Measurements from ENCODE around the gene TFF1.

TFF1 gene

DNA sequence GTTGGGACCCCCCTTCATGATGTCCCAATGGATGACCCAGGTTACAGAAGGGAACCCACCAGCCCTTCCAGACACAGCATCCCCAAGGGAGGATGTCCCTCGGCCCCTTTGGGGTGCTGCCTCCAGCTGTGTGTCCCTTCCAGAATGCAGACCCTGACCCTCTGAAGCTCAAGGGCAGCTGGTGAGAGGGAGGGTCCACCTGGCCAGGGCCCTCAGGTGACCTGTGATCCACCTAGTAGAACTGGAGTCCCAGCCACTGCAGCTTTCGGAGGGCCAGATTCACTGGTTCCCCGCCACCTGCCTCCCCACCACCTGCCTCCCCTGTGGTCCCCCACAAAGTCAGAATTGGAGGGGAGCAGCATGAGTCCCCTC lies 9.6 kb upstream of the TFF1 start:
- H3K27ac ChIP-seq, result no peak overlapping the region
- TF ChIP-seq ZFX (IDR thresholded peaks at IDR 0.05; ENCODE audit: borderline replicate concordance), result no peak
- TF ChIP-seq, protein P1, sequence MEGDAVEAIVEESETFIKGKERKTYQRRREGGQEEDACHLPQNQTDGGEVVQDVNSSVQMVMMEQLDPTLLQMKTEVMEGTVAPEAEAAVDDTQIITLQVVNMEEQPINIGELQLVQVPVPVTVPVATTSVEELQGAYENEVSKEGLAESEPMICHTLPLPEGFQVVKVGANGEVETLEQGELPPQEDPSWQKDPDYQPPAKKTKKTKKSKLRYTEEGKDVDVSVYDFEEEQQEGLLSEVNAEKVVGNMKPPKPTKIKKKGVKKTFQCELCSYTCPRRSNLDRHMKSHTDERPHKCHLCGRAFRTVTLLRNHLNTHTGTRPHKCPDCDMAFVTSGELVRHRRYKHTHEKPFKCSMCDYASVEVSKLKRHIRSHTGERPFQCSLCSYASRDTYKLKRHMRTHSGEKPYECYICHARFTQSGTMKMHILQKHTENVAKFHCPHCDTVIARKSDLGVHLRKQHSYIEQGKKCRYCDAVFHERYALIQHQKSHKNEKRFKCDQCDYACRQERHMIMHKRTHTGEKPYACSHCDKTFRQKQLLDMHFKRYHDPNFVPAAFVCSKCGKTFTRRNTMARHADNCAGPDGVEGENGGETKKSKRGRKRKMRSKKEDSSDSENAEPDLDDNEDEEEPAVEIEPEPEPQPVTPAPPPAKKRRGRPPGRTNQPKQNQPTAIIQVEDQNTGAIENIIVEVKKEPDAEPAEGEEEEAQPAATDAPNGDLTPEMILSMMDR (IDR thresholded peaks at IDR 0.05), result no peak

DNA sequence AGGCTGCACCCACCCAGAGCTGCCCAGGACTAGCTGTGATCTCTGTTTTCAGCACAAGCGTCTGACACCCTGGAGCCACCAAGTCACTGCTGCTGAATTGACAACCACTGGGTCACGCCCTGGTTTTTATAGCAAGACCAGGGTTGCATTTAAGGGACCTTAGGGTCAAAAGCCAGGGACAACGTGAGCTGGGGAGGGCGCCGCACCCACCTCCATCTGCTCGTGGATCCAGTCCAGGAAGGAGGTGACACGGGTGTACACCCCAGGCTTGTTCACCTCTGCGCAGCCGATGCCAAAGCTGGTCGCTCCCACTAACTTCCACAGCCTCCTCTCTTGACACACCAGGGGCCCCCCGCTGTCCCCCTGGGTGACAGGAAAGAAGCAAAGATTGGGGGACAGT lies 9.2 kb upstream of the TFF1 start:
- TF ChIP-seq, protein P1 (IDR thresholded peaks at IDR 0.05), result no peak
- TF ChIP-seq ZFX (IDR thresholded peaks at IDR 0.05; ENCODE audit: borderline replicate concordance), result no peak
- no peak overlapping the region for H3K27ac ChIP-seq

DNA sequence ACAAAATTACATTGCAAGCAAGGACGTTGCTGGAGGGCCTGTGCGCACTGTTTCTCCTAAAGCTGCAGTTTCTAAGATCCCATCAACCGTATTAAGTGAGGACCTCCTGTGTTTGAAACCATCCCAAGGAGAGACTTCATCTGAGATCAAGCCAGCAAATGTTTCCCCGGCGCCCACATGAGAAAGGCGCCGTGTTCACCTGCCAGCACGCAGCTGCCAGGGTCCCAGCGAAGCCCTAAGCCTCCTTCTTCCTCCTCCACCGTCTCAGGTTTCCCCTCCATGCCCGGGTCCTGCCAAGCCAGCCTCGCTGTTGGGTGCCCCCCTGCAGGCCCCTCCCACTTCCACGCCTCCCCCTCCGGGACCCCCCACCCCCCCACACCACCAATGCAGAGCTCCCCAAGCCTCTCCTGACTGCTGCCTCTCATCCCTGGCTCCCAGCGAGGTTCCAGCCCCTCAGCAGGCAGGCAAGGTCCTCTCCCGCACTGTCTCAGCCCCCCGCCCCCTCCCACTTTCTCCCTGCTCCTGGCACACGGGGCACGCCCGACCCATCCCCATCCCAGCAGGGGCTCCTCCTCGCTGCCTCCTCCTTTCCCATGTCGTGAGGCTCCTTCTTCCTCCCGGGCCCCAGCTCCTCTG lies 8.6 kb upstream of the TFF1 start:
- H3K27ac ChIP-seq, result no peak overlapping the region
- TF ChIP-seq, protein P1 (IDR thresholded peaks at IDR 0.05), result no peak
- TF ChIP-seq ZFX (IDR thresholded peaks at IDR 0.05; ENCODE audit: borderline replicate concordance), result no peak

DNA sequence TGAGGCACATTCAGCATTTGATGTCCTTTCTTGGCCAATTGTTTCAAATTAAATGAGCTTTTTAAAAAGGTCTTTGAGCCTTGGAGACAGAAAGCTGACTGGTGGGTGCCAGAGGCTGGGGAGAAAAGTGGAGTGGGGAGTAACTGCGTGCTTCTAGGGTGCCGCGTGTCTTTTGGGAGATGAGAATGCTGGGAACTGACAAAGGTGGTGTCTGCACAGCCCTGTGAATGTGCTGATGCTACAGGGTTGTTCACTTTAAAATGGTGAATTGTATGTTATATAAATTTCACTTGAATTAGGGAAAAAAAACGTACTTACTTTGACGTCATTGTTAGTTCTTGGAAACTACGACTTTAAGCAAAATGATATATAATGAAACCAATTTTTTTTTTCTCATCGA lies 8.1 kb upstream of the TFF1 start:
- H3K27ac ChIP-seq, result no peak overlapping the region
- no peak for TF ChIP-seq ZFX (IDR thresholded peaks at IDR 0.05; ENCODE audit: borderline replicate concordance)
- TF ChIP-seq, protein P1 (IDR thresholded peaks at IDR 0.05), result no peak

DNA sequence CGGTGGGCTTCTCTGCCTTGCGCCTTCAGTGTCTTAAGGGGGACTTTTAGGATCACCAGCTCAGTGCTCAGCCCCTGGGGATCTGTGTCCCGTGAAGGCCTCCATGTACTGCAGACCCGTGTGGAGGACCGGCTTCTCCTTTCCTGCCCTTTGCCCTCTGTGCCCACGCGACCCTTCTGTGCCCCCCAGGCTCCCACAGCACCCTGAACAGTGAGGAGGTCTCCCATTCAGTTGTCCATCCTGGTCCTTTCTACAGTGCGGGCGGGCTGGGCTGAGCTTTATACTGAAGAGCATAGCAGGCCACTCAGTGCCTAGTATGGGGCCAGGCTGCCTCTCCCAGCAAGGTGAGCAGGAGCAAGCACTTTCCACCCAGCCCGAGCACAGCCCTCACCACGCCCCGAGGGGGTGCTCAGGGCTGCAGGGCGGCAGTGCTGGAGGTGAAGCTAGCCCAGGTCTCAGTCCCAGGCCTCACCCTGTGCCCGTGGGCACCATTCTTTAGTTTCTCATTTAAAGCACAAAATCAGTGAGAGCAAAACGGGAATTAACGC lies 7.6 kb upstream of the TFF1 start:
- TF ChIP-seq ZFX (IDR thresholded peaks at IDR 0.05; ENCODE audit: borderline replicate concordance), result no peak
- TF ChIP-seq, protein P1 (IDR thresholded peaks at IDR 0.05), result no peak
- no peak overlapping the region for H3K27ac ChIP-seq

DNA sequence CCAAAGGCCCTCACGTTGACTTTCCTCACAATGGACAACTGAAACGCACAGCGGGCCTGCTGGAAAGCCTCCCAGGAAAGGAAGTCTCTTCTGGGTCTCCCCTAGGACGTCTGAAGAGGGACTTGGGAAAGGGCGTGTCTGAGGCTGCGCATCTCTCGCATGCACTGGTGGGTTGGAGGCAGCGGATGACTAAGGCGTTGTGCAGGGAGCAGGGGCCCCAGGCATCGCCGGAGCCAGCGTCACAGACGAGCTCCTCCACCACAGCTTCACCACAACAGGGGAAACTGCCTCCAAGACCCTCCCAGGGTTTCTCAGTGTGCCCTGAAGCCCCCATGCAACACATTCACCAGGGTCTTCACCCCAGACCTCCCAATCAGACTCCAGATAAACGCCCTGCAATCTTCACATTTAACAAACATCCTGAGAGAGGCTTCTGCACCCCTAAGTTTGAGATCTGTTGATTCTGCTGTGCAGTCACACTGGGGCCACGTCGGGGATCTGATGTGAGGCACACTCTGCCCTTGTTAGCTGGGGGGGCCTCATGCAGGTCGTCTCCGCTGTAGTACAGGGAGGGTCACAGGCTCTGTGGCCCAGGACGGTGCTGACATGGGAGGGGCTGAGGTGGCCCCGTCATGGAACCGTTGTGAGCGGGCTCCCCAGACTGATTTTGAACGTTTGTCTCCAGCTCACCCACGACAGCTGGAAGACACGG lies 7.0 kb upstream of the TFF1 start:
- no peak overlapping the region for H3K27ac ChIP-seq
- TF ChIP-seq ZFX (IDR thresholded peaks at IDR 0.05; ENCODE audit: borderline replicate concordance), result no peak

DNA sequence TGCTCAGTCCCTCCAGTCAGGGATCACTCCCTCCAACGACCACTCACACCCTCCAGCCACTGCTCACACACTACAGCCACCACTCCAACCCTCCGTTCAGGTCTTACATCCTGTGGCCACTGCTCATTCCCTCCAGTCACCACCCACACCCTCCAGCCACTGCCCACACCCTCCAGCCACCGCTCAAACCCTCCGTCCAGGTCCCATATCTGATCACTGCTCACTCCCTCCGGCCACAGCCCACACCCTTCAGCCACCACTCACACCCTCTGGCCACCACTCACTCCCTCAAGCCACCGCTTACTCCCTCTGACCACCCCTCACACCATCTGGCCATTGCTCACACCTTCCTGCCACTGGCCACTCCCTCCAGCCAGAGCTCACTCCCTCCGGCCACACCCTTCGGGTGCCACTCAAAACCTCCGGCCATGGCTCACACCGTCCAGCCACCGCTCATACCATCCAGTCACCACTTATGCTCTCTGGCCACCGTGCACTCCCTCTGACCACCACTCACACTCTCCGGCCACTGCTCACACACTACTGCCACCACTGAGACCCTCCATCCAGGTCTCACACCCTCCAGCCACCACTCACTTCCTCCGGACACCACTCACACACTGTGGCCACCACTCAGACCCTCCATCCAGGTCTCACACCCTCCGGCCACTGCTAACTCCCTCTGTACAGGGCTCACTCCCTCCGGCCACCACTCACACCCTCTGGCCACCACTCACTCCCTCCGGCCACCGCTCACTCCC lies 4.7 kb upstream of the TFF1 start:
- TF ChIP-seq ZFX (IDR thresholded peaks at IDR 0.05; ENCODE audit: borderline replicate concordance), result no peak
- TF ChIP-seq, protein P1 (IDR thresholded peaks at IDR 0.05), result no peak
- no peak overlapping the region for H3K27ac ChIP-seq

All from 22Rv1 (cell line).